ENCODE data around the gene ZNF391. TPM values are rescaled to one million over a fixed set of nuclear protein-coding genes. Genes with fewer than 3 reads are reported as not detected.
A peak's percentile ranks its signal among the peaks of the same experiment; 100 is the strongest.
"Not testable (repeated sequence)": the region's sequence is repeated elsewhere in the genome, so short reads cannot be mapped to it uniquely, and the experiment has no call there.

ZNF391 gene
- total and polyA plus RNA-seq, 2 of the 4 experiments (the other 2 are of a cell fraction): 0.18 to 0.22 TPM

DNA sequence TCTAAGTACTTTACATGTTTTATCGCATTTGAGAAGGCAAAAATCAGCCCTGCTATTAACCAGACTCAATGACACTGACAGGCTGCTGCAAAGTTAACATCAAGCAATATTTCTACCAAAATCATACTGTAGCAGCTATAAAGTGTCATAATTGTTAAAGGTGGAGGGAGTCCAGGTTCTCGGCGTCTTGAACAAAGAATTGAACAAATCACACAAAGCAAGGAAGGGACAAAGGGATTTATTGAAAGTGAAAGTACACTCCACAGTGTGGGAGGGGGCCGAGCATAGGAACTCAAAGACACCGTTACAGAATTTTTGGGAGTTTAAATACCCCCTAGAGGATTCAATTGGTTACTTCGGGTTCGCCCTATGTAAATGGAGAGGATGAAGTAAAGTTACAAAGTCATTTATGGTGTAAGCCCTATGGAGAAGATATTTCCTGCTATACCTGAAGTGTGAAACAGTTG lies 12.9 kb upstream of the ZNF391 start:
- CTCF ChIA-PET: no interaction called here
- no peak overlapping the region for H3K9ac ChIP-seq (ENCODE audit: low read depth, low read length)
- BruUV-seq (replicated peaks): no TSS peak

DNA sequence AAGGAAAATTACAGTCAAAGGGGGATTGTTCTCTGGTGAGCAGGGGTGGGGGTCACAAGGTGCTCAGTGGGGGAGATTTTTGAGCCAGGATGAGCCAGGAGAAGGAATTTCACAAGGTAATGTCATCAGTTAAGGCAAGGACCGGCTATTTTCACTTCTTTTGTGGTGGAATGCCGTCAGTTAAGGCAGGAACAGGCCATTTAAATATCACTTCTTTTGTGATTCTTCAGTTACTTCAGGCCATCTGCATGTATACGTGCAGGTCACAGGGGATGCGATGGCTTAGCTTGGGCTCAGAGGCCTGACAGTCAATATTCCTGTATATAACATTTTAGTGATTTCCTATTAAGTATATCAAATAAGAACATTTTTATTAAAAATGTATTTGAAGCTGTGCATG lies 10.2 kb upstream of the ZNF391 start:
- H3K4me1 ChIP-seq (ENCODE audit: control insufficient read depth, insufficient read depth, low read length); H3K36me3 ChIP-seq (ENCODE audit: control insufficient read depth, insufficient read depth, low read length); dilution Hi-C loops (cut with HindIII; ENCODE audit: low sequenced_read_pairs, unreplicated experiment); H3K9me3 ChIP-seq (ENCODE audit: control insufficient read depth, insufficient read depth, low read length); intact Hi-C loops (cut with micrococcal nuclease); H3K9me1 ChIP-seq (ENCODE audit: insufficient read depth, low read length); H4K20me1 ChIP-seq (ENCODE audit: insufficient read depth, low read length); H2AK9ac ChIP-seq (replicated peaks; ENCODE audit: low read depth, low read length, poor library complexity); H2BK120ac ChIP-seq (ENCODE audit: low read depth, low read length); H3K79me1 ChIP-seq (ENCODE audit: low read depth in 1 of 2, low read length in 2 of 2); H4K8ac ChIP-seq (ENCODE audit: low read depth in 2 of 2, low read length in 2 of 2); H2BK20ac ChIP-seq (ENCODE audit: low read depth, low read length); H2BK5ac ChIP-seq (ENCODE audit: low read depth, low read length, poor library complexity, severe bottlenecking); H3K4me3 ChIP-seq (ENCODE audit: insufficient read depth, low read depth, low read length); in situ Hi-C loops (cut with MboI; ENCODE audit: low sequenced_read_pairs); H3K56ac ChIP-seq (ENCODE audit: extremely low read depth, insufficient read depth, low read length); H3K4ac ChIP-seq (ENCODE audit: low read depth, low read length); H3K27ac ChIP-seq (ENCODE audit: insufficient read depth, low read length); DNase-seq; H3K14ac ChIP-seq (replicated peaks; ENCODE audit: low read depth, low read length); CTCF ChIA-PET; H2AK5ac ChIP-seq (ENCODE audit: low read depth, low read length); H2AFZ ChIP-seq (replicated peaks; ENCODE audit: low read length, poor library complexity); POLR2A ChIA-PET (ENCODE audit: unreplicated experiment); H2BK15ac ChIP-seq (ENCODE audit: low read depth, low read length); H3K4me2 ChIP-seq (ENCODE audit: low read depth, low read length); H3K18ac ChIP-seq (ENCODE audit: low read depth, low read length); H3K23ac ChIP-seq (ENCODE audit: low read depth, low read length); H3K27me3 ChIP-seq (ENCODE audit: control insufficient read depth, insufficient read depth, low read length); H4K5ac ChIP-seq (ENCODE audit: low read depth, low read length); ATAC-seq (ENCODE audit: low read depth); H4K91ac ChIP-seq (ENCODE audit: insufficient read depth, low read depth, low read length); H3K9ac ChIP-seq (ENCODE audit: low read depth, low read length); BruUV-seq (replicated peaks): not testable (repeated sequence)
- WGBS, 2 experiments (ENCODE audit: extremely low coverage in 2 of 2, insufficient read length in 1 of 2): no CpG with 5 or more reads among the region's 4 CpGs

More for the DNA sequence above, 12.9 kb upstream of the ZNF391 start:
- in situ Hi-C loops (cut with MboI; ENCODE audit: low sequenced_read_pairs): no loop called here
- TF ChIP-seq FOS (IDR thresholded peaks at IDR 0.05; ENCODE audit: low read depth, low read length) (no peak), CHD1 (IDR thresholded peaks at IDR 0.05; ENCODE audit: low read depth, low read length) (no peak), RCOR1 (IDR thresholded peaks at IDR 0.05; ENCODE audit: insufficient replicate concordance, low read length) (no peak), USF2 (IDR thresholded peaks at IDR 0.05; ENCODE audit: low read depth, low read length) (no peak), NFE2L2 (IDR thresholded peaks at IDR 0.05; ENCODE audit: low read depth, low read length) (no peak), MAFK (IDR thresholded peaks at IDR 0.05; ENCODE audit: low read depth, low read length) (no peak), MAZ (IDR thresholded peaks at IDR 0.05; ENCODE audit: borderline replicate concordance, low read depth, low read length) (no peak), MXI1 (IDR thresholded peaks at IDR 0.05; ENCODE audit: borderline replicate concordance, low read depth, low read length) (no peak)
- Histone ChIP-seq H3K4me2 (ENCODE audit: low read depth, low read length) (peak overlapping the region; percentile 79), H3K27me3 (ENCODE audit: control insufficient read depth, insufficient read depth, low read length) (peaks cover 2% of the 10 kb centered on the region; the same call in 1 of the 2 replicates), H3K18ac (ENCODE audit: low read depth, low read length) (no peak overlapping the region), H3K4ac (ENCODE audit: low read depth, low read length) (no peak overlapping the region), H3K56ac (ENCODE audit: extremely low read depth, insufficient read depth, low read length) (no peak overlapping the region), H2BK15ac (ENCODE audit: low read depth, low read length) (no peak overlapping the region), H3K79me1 (ENCODE audit: low read depth in 1 of 2, low read length in 2 of 2) (no peaks in the 10 kb centered on the region), H4K91ac (ENCODE audit: insufficient read depth, low read depth, low read length) (no peak overlapping the region), H3K27ac (ENCODE audit: insufficient read depth, low read length) (no peak overlapping the region), H2BK120ac (ENCODE audit: low read depth, low read length) (no peak overlapping the region), H4K20me1 (ENCODE audit: insufficient read depth, low read length) (no peaks in the 10 kb centered on the region), H2AK5ac (ENCODE audit: low read depth, low read length) (no peak overlapping the region), H2AK9ac (replicated peaks; ENCODE audit: low read depth, low read length, poor library complexity) (no peak overlapping the region), H2AFZ (replicated peaks; ENCODE audit: low read length, poor library complexity) (no peak overlapping the region), H3K9me3 (ENCODE audit: control insufficient read depth, insufficient read depth, low read length) (no peaks in the 10 kb centered on the region), H2BK5ac (ENCODE audit: low read depth, low read length, poor library complexity, severe bottlenecking) (no peak overlapping the region), H3K23ac (ENCODE audit: low read depth, low read length) (no peak overlapping the region), H2BK20ac (ENCODE audit: low read depth, low read length) (no peak overlapping the region), H3K9me1 (ENCODE audit: insufficient read depth, low read length) (no peaks in the 10 kb centered on the region), H3K36me3 (ENCODE audit: control insufficient read depth, insufficient read depth, low read length) (no peaks in the 10 kb centered on the region), H4K5ac (ENCODE audit: low read depth, low read length) (0 out of 2 replicates have a peak overlapping the region, but pooled peaks have one; percentile 42), H3K14ac (replicated peaks; ENCODE audit: low read depth, low read length) (no peak overlapping the region), H3K4me3 (ENCODE audit: insufficient read depth, low read depth, low read length) (peak overlapping the region; percentile 5; the same call in 1 of the 2 replicates), H4K8ac (ENCODE audit: low read depth in 2 of 2, low read length in 2 of 2) (no peak overlapping the region; a peak in 2 of 4 replicates), H3K4me1 (ENCODE audit: control insufficient read depth, insufficient read depth, low read length) (no peaks in the 10 kb centered on the region)
- dilution Hi-C loops (cut with HindIII; ENCODE audit: low sequenced_read_pairs, unreplicated experiment): no loop called here
- no peak for DNase-seq
- no CpG with 5 or more reads among the region's 7 CpGs for WGBS, 2 experiments (ENCODE audit: extremely low coverage in 2 of 2, insufficient read length in 1 of 2)
- ATAC-seq (ENCODE audit: low read depth): peak; percentile 24; the same call in 1 of the 2 replicates
- intact Hi-C loops (cut with micrococcal nuclease): no loop called here
- POLR2A ChIA-PET (ENCODE audit: unreplicated experiment): no interaction called here
